Lower leg skin (tissue), 4 donors: ENCODE measurements around the gene ALMS1. TPM values are rescaled to one million over a fixed set of nuclear protein-coding genes. Genes with fewer than 3 reads are reported as not detected.
"Not testable (repeated sequence)": the region's sequence is repeated elsewhere in the genome, so short reads cannot be mapped to it uniquely, and the experiment has no call there.

ENCODE experiments used
- DNase-seq, 2 donors: peaks; one replicate each; pipeline ENCODE4 v3.0.0-alpha.2; 2019; ENCODE audit warnings: low spot score in 2 of 2
- H3K4me3 ChIP-seq: fragments of 200-600 bp; sonication (generic); 2 replicates; pipeline ENCODE4 v1.5.1; 2017; ENCODE audit warnings: mild to moderate bottlenecking, low read depth; ENCODE audit not compliant: poor library complexity, severe bottlenecking
- CTCF ChIP-seq, 3 donors: fragments of 450-650 bp; IDR thresholded peaks; one replicate each; pipeline ENCODE4 v1.5.1; 2016; ENCODE audit warnings: antibody characterized with exemption in 3 of 3, mild to moderate bottlenecking in 3 of 3, moderate library complexity in 2 of 3
- POLR2A ChIP-seq, 2 donors: fragments of 450-650 bp; IDR thresholded peaks; one replicate each; pipeline ENCODE4 v1.6.1; 2016 to 2017; ENCODE audit warnings: antibody characterized with exemption in 2 of 2, mild to moderate bottlenecking in 1 of 2, moderate library complexity in 1 of 2
- WGBS, 2 donors: methylation state at CpG; one replicate each; pipeline ENCODE4 v1.1.5; 2018; 5-methylcytosine and 5-hydroxymethylcytosine counted together
- intact Hi-C: fragments of 100-400 bp; cut with DNase I; formaldehyde crosslinking; loops from one replicate; pipeline ENCODE4 v1.15.0; 2023; ENCODE audit warnings: low total_unique reads
- total RNA-seq, 4 donors: library from RNA; depleted of rRNA; stranded (reverse); fragments of >200 nt; gene quantifications; one replicate each; pipeline ENCODE4 v1.1.0, GENCODE V29; 2016

Gene ALMS1
- total RNA-seq, 4 donors from 2014 or later = 10.1 to 17.6 (median 14.3) TPM

- WGBS, 2 donors = 84 to 91% methylated on average over 3 of the region's 3 CpGs
Observed at GRCh38 chr2:73610111-73610510, 224.5 kb downstream of the ALMS1 start.

GRCh38 chr2:73611193-73611592 is 225.6 kb downstream of the ALMS1 start:
- 82 to 93% methylated on average over 4 of the region's 4 CpGs for WGBS, 2 donors
- no peak overlapping the region for H3K4me3 ChIP-seq
- TF ChIP-seq POLR2A (IDR thresholded peaks at IDR 0.05) = no peak
- no peak for TF ChIP-seq CTCF (IDR thresholded peaks at IDR 0.05)
- intact Hi-C loops = no loop called here
- DNase-seq = no peak

More at GRCh38 chr2:73610111-73610510, 224.5 kb downstream of the ALMS1 start:
- no peak for TF ChIP-seq CTCF (IDR thresholded peaks at IDR 0.05)
- no peak for TF ChIP-seq POLR2A (IDR thresholded peaks at IDR 0.05)
- DNase-seq = no peak
- H3K4me3 ChIP-seq = no peak overlapping the region
- intact Hi-C loops = no loop called here

GRCh38 chr2:73611867-73612266 is 226.2 kb downstream of the ALMS1 start:
- intact Hi-C loops = no loop called here

GRCh38 chr2:73614105-73614504 is 228.5 kb downstream of the ALMS1 start:
- intact Hi-C loops = no loop called here
- 84 to 93% methylated on average over 3 of the region's 3 CpGs for WGBS, 2 donors
- TF ChIP-seq CTCF (IDR thresholded peaks at IDR 0.05) = no peak
- TF ChIP-seq POLR2A (IDR thresholded peaks at IDR 0.05) = no peak
- H3K4me3 ChIP-seq = no peak overlapping the region
- no peak for DNase-seq

More at GRCh38 chr2:73611867-73612266, 226.2 kb downstream of the ALMS1 start:
- TF ChIP-seq POLR2A (IDR thresholded peaks at IDR 0.05) (no peak), CTCF (IDR thresholded peaks at IDR 0.05) (no peak)
- H3K4me3 ChIP-seq = no peak overlapping the region
- 96 to 100% methylated on average over 1 of the region's 1 CpG for WGBS, 2 donors
- no peak for DNase-seq

- TF ChIP-seq CTCF (IDR thresholded peaks at IDR 0.05) (no peak), POLR2A (IDR thresholded peaks at IDR 0.05) (no peak)
- intact Hi-C loops = no loop called here
- no peak for DNase-seq
- no peak overlapping the region for H3K4me3 ChIP-seq
Observed at GRCh38 chr2:73614997-73615396, 229.4 kb downstream of the ALMS1 start.

GRCh38 chr2:73619925-73620324 is 234.3 kb downstream of the ALMS1 start:
- 63 to 73% methylated on average over 3 of the region's 3 CpGs for WGBS, 2 donors
- intact Hi-C loops, H3K4me3 ChIP-seq, DNase-seq: not testable (repeated sequence)

- H3K4me3 ChIP-seq, intact Hi-C loops, DNase-seq: not testable (repeated sequence)
Observed at GRCh38 chr2:73624036-73624435, 238.4 kb downstream of the ALMS1 start.

GRCh38 chr2:73624625-73625024 is 239.0 kb downstream of the ALMS1 start:
- H3K4me3 ChIP-seq, intact Hi-C loops, DNase-seq: not testable (repeated sequence)
- 51 to 68% methylated on average over 8 to 9 of the region's 9 CpGs for WGBS, 2 donors

GRCh38 chr2:73626237-73626636 is 240.6 kb downstream of the ALMS1 start:
- not testable (repeated sequence) for DNase-seq, H3K4me3 ChIP-seq
- 45 to 64% methylated on average over 5 of the region's 5 CpGs for WGBS, 2 donors

GRCh38 chr2:73628493-73628892 is 242.9 kb downstream of the ALMS1 start:
- 92 to 94% methylated on average over 2 of the region's 2 CpGs for WGBS, 2 donors
- intact Hi-C loops, H3K4me3 ChIP-seq: not testable (repeated sequence)

More at GRCh38 chr2:73626237-73626636, 240.6 kb downstream of the ALMS1 start:
- intact Hi-C loops = not testable (repeated sequence)

More at GRCh38 chr2:73628493-73628892, 242.9 kb downstream of the ALMS1 start:
- not testable (repeated sequence) for DNase-seq
